Mucosa of descending colon (tissue), 3 donors: ENCODE results near the gene NYNRIN. TPM values are rescaled to one million over a fixed set of nuclear protein-coding genes. Genes with fewer than 3 reads are reported as not detected.

Source experiments
- ATAC-seq: fragments of 200-7000 bp; cut with Tn5 transposase; one replicate; pipeline ENCODE4 v1.9.1; 2020; ENCODE audit warnings: mild to moderate bottlenecking, moderate library complexity
- DNase-seq, 3 donors: peaks; one replicate each; pipeline ENCODE4 v3.0.0-alpha.2; 2020
- H3K36me3 ChIP-seq: fragments of 200-600 bp; one replicate; pipeline ENCODE4 v1.8.0; 2021; ENCODE audit warnings: low read depth, mild to moderate bottlenecking
- H3K4me1 ChIP-seq: fragments of 200-600 bp; one replicate; pipeline ENCODE4 v1.8.0; 2021; ENCODE audit warnings: low read depth, mild to moderate bottlenecking
- H3K4me3 ChIP-seq: fragments of 200-600 bp; one replicate; pipeline ENCODE4 v1.8.0; 2021; ENCODE audit warnings: mild to moderate bottlenecking
- H3K9me3 ChIP-seq: fragments of 200-600 bp; one replicate; pipeline ENCODE4 v1.8.0; 2021; ENCODE audit warnings: mild to moderate bottlenecking
- CTCF ChIP-seq: fragments of 200-600 bp; IDR thresholded peaks from one replicate; pipeline ENCODE4 v1.8.0; 2022; ENCODE audit warnings: antibody characterized with exemption, mild to moderate bottlenecking
- intact Hi-C, 2 donors: fragments of 100-400 bp; cut with DNase I in 1 of 2; cut with micrococcal nuclease in 1 of 2; formaldehyde crosslinking; loops; one replicate each; pipeline versions ENCODE4 v1.11.0 to v1.11.1; 2022; cut with DNase I, micrococcal nuclease
- total RNA-seq, 3 donors: library from RNA; stranded (reverse); fragmentation: NEBNext Ultra II Directional in 2 of 3; extraction: Animal tissue kit (Norgen Biotek cat#: 25700) in 2 of 3; gene quantifications; one replicate each; pipeline versions ENCODE4 v1.2.1 to v1.2.4, GENCODE V29; 2021 to 2023
- donor health status: DM: no; HTN: no; CAD: no; lungs with moderate emphysema.
- donor health status: DM: no; HTN: no; CAD: no.
- donor health status: DM: no; HTN: yes; CAD: no.

The NYNRIN gene
- total RNA-seq, 3 donors from 2014 or later: 12.1 to 15.8 (median 13.4) TPM

GRCh38 chr14:24425704-24426103 is 26.9 kb downstream of the NYNRIN start:
- ATAC-seq (no peak), DNase-seq (no peak)
- TF ChIP-seq CTCF: no peak
- Histone ChIP-seq H3K36me3 (no peaks in the 10 kb centered on the region), H3K4me1 (peaks cover 47% of the 10 kb centered on the region), H3K4me3 (no peak overlapping the region), H3K9me3 (no peaks in the 10 kb centered on the region)
- intact Hi-C loops: no loop called here

DNA sequence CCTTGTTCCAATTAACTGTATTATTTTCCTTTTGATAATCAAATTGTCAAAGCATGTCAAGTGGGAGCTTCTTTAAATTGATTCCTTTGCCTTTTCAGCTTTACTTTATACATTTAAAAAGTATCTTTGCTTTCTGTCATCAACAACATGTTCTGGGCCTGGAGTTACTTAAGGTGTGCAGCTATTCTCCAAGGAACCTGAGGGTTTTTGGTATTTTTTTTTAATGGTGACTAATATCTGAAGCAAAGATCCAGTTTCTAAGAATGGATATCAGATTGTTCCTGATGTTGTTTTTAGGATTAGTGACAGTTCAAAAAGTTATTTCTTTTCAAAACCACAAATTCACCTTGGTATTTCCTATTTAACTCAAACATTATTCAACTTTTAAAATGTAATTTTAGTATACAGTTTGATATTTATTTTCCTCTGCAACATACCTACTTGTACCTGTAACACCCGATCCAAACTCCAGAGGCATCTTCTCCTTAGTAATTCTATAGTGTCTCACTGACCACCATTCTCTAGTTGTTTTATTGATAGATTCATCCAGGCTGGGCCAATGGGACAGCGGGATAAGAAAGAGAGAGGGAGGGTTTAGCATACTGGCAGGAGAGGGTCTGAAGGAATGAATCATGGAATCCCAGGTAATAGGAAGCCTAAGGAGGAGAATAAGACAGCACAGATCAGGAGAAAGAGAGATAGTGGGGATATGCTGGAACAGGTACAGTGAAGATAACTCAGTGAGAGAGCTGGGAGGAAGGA is 27.5 kb downstream of the NYNRIN start:
- no peaks in the 10 kb centered on the region for H3K9me3 ChIP-seq
- peaks cover 52% of the 10 kb centered on the region for H3K4me1 ChIP-seq
- intact Hi-C loops: no loop called here
- no peak for ATAC-seq
- TF ChIP-seq CTCF: no peak
- no peak overlapping the region for H3K4me3 ChIP-seq
- no peaks in the 10 kb centered on the region for H3K36me3 ChIP-seq
- no peak for DNase-seq

DNA sequence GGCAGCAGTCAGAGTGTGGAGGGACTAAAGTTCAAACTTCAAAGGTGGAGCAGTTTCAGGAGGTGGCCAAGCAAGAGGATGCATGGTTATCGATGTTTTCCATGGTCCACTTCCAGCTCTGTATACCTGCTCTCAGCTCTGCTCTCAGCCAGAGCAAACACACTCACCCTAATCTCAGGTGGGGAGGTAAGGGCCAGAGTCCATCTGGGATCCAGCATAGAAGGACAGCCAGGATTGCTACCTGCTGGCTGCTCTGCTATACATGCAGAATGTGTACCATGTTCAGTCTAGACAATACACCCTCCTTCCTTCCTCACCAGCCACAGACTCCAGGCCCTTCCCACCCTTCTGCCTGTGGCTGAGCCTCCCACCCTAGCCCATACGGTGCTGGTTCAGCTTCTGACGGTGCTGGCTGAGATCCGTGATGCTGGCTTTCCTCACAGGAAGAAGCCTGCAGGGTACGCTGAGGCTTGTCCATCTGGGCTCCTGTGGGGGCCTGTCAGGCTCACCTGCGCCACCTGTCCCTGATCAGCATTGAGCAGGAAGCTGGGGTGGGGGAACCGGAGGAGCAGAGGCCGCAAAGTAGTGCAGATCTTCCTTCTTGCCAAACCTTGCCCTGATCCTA is 28.2 kb downstream of the NYNRIN start:
- Histone ChIP-seq H3K4me1 (peaks cover 58% of the 10 kb centered on the region), H3K36me3 (no peaks in the 10 kb centered on the region), H3K4me3 (no peak overlapping the region), H3K9me3 (no peaks in the 10 kb centered on the region)
- ATAC-seq (peak; percentile 58), DNase-seq (peak; percentile 66 to 67 (median 67))
- TF ChIP-seq CTCF: no peak
- intact Hi-C loops: no loop called here

GRCh38 chr14:24427537-24428508 is 29.0 kb downstream of the NYNRIN start:
- no peak for TF ChIP-seq CTCF
- Histone ChIP-seq H3K4me1 (peaks cover 56% of the 10 kb centered on the region), H3K9me3 (no peaks in the 10 kb centered on the region), H3K4me3 (no peak overlapping the region), H3K36me3 (no peaks in the 10 kb centered on the region)
- intact Hi-C loops: no loop called here
- DNase-seq (peak in 2 of 3 donors; percentile 46 to 57), ATAC-seq (no peak)

GRCh38 chr14:24428628-24429394 is 30.0 kb downstream of the NYNRIN start:
- TF ChIP-seq CTCF: no peak
- DNase-seq (peak in 1 of 3 donors; percentile 66), ATAC-seq (no peak)
- Histone ChIP-seq H3K4me3 (no peak overlapping the region), H3K4me1 (peaks cover 54% of the 10 kb centered on the region), H3K36me3 (no peaks in the 10 kb centered on the region), H3K9me3 (no peaks in the 10 kb centered on the region)
- intact Hi-C loops: no loop called here
